AG09309 (cell line): ENCODE data around the gene NKX2-2.
A peak's percentile ranks its signal among the peaks of the same experiment; 100 is the strongest.

Experiments used
- DNase-seq: peaks from one replicate; pipeline ENCODE4 v3.0.0-alpha.2; 2010; ENCODE audit warnings: low read depth
- H3K4me3 ChIP-seq: 2 replicates; pipeline ENCODE4 v1.5.1; 2011; ENCODE audit warnings: mild to moderate bottlenecking, low read depth, low read length, moderate library complexity; ENCODE audit not compliant: control insufficient read depth
- CTCF ChIP-seq: IDR thresholded peaks from 2 replicates; pipeline ENCODE4 v1.5.1; 2011; ENCODE audit warnings: mild to moderate bottlenecking, low read depth, low read length, inconsistent platforms; ENCODE audit not compliant: insufficient read depth, control insufficient read depth; ENCODE audit errors: missing control alignments

The NKX2-2 gene

GRCh38 chr20:21509079-21509596, 4.7 kb downstream of the NKX2-2 start:
- no peak overlapping the region; the same call in 1 of the 2 replicates for H3K4me3 ChIP-seq
- DNase-seq, result no peak
- no peak for TF ChIP-seq CTCF

GRCh38 chr20:21508230-21509078, 5.4 kb downstream of the NKX2-2 start:
- no peak for TF ChIP-seq CTCF
- no peak overlapping the region for H3K4me3 ChIP-seq
- DNase-seq, result no peak

- no peak for TF ChIP-seq CTCF
- DNase-seq, result no peak
- no peak overlapping the region for H3K4me3 ChIP-seq
Measured at GRCh38 chr20:21507400-21508229, 6.2 kb downstream of the NKX2-2 start.

- peak overlapping the region; percentile 48 for H3K4me3 ChIP-seq
- DNase-seq, result no peak
Measured at GRCh38 chr20:21505810-21506530, 7.9 kb downstream of the NKX2-2 start.

DNA sequence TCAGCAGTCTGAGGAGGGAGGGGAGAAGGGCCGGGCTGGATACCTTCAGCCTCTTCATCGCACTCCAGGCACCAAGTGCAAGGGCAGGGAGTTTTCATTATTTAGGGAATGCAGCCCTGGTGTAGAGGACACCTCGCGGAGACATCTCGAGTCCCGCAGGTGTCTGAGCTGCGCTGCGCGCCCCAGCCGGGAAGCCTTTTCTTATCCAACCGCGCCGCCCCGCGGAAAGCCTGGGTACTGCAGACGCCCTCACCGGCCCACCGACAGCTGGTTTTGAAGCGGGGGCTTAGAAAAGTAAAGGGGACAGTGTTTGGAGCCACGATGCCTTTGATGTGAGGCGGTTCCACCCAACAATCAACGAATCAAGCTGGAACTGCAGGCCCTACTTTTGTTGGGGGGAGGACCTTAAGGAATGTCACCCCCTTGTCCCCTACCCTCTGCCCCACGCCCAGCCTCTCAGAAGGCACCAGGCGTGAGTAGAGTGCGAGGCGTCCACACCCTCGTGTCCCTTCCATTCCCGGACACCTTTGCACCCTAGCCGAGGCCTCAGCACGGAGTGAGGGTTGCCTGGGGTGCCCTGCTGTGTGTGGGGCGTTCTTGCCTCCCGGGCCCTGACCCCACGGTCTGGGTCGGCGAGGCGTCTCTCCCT, 8.6 kb downstream of the NKX2-2 start:
- peak overlapping the region; percentile 48 for H3K4me3 ChIP-seq
- DNase-seq, result no peak
- TF ChIP-seq CTCF, result peak; percentile 99

More at GRCh38 chr20:21505810-21506530, 7.9 kb downstream of the NKX2-2 start:
- TF ChIP-seq CTCF, result peak; percentile 43
